ENCODE measurements around the gene ATP10B.

- TF ChIP-seq, protein P1, sequence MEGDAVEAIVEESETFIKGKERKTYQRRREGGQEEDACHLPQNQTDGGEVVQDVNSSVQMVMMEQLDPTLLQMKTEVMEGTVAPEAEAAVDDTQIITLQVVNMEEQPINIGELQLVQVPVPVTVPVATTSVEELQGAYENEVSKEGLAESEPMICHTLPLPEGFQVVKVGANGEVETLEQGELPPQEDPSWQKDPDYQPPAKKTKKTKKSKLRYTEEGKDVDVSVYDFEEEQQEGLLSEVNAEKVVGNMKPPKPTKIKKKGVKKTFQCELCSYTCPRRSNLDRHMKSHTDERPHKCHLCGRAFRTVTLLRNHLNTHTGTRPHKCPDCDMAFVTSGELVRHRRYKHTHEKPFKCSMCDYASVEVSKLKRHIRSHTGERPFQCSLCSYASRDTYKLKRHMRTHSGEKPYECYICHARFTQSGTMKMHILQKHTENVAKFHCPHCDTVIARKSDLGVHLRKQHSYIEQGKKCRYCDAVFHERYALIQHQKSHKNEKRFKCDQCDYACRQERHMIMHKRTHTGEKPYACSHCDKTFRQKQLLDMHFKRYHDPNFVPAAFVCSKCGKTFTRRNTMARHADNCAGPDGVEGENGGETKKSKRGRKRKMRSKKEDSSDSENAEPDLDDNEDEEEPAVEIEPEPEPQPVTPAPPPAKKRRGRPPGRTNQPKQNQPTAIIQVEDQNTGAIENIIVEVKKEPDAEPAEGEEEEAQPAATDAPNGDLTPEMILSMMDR (conservative IDR thresholded peaks at IDR 0.05) = no peak
- TF ChIP-seq ZFX (IDR thresholded peaks at IDR 0.05) = no peak
Measured at GRCh38 chr5:160674901-160675300, 177.1 kb downstream of the ATP10B start.
